ENCODE data around the gene MSX2.

The MSX2 gene

GRCh38 chr5:174724484-174725260, at the start of gene MSX2:
TSS of gene MSX2 (plus strand) at chr5:174724582. CDS start at chr5:174724660, 78 bp downstream.
- DNase-seq (ENCODE audit: low spot score) = no peak

- DNase-seq (ENCODE audit: low spot score) = no peak
Measured at GRCh38 chr5:174675110-174675509, 49.3 kb upstream of the MSX2 start.

GRCh38 chr5:174675916-174676315, 48.5 kb upstream of the MSX2 start:
- DNase-seq (ENCODE audit: low spot score) = no peak

DNA sequence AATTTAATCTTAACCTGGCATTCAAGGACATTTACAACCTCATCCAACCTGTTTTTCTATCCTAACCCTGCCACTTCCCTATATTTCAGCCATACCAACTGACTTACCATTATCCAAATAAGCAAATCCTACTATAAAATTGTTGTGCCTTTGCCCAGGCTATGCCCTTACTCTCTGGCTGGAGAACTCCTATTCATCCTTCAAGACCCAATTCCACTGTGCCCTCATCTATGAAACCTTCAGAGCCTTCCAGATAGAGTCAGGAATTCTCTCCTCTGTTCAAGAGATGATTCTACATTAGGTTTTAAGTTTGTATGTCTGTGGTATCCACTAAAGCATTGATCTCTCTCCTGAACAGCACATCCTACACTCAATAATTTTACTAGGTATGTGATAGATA, 46.3 kb upstream of the MSX2 start:
- DNase-seq (ENCODE audit: low spot score) = no peak

- DNase-seq (ENCODE audit: low spot score) = no peak
Measured at GRCh38 chr5:174680901-174681565, 43.3 kb upstream of the MSX2 start.

- DNase-seq (ENCODE audit: low spot score) = no peak
Measured at GRCh38 chr5:174687503-174687902, 36.9 kb upstream of the MSX2 start.

DNA sequence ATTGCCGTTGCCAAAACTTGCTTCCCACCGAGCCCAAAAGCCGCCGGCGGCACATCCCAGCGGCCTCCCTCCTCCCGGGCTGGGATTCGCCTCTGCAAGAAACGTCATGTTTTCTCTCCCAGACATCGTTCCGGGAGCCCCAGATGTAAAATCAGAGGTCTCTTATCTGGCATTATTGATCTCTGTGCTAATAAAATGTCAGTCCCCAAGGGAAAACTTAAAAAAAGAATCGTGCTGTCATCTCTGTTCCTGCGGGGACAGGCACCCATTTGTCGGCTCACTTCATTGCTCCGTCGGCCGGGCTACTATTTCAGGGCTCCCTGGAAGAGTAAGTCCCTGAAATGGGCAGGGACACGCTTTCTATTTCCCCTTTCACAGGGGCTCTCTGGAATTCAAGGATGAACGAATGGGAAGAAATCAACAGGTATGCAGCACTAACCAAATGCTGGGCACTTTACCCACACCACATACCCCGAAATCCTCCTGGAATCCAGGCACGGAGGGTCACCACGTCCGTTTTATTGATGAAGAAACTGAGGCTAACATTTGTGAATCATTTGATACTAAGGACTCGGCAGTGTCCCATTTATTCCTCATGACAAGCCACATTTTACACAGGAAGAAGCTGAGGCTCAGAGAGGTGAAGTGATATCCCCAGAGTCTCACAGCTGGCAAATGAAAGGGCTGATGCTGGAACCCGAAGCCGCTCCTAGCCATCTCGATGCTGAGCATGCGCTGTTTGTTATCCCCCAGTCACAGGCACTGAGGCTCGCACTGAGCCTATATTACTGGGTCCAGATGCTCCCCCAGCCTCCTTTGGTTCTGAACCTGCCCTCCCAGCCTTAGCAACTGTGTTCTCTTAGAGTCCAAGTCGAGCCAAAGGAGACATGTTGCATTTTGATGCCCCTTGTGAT, 35.7 kb upstream of the MSX2 start:
- no peak for DNase-seq (ENCODE audit: low spot score)

- DNase-seq (ENCODE audit: low spot score) = no peak
Measured at GRCh38 chr5:174690271-174690670, 34.1 kb upstream of the MSX2 start.

DNA sequence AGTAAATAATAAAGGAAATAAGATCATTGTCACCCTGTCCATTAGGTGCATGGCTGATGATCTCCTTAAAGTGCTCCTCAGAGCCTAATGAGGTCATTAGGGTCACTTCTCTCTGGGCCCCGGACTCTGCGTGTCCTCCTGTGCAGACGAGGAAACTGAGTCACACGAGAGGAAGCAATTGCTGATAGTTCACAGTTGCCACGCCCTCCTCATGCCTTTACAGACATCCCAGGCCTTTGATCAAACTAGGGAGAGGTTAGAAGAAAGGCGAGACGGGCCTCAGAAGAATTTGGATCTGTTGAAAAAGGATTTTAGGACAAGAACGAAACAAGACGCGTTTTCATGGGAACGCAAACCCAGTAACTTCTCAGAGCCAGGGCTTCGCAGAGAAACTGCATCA, 32.0 kb upstream of the MSX2 start:
- no peak for DNase-seq (ENCODE audit: low spot score)

- DNase-seq (ENCODE audit: low spot score) = no peak
Measured at GRCh38 chr5:174692982-174693422, 31.4 kb upstream of the MSX2 start.

GRCh38 chr5:174693697-174694385, 30.5 kb upstream of the MSX2 start:
- no peak for DNase-seq (ENCODE audit: low spot score)

GRCh38 chr5:174694611-174695010, 29.8 kb upstream of the MSX2 start:
- no peak for DNase-seq (ENCODE audit: low spot score)

DNA sequence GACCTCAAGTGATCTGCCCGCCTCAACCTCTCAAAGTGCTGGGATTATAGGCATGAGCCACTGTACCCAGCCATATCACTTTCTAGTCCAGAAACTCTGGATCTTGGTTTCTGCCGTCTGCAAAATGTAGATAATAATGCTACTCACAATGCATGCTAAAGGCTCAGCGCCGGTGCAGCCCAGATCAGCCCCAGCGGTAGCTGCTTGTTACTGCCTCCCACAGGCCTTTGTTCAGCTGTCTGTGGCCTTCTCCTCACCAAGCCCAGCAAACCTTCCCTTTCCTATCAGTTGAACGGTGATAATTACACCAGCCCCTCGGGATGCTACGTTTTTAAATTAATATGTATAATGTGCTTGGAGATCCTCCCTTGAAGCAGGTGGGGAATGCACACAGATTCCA, 26.2 kb upstream of the MSX2 start:
- DNase-seq (ENCODE audit: low spot score) = no peak

- DNase-seq (ENCODE audit: low spot score) = no peak
Measured at GRCh38 chr5:174699131-174699530, 25.3 kb upstream of the MSX2 start.

DNA sequence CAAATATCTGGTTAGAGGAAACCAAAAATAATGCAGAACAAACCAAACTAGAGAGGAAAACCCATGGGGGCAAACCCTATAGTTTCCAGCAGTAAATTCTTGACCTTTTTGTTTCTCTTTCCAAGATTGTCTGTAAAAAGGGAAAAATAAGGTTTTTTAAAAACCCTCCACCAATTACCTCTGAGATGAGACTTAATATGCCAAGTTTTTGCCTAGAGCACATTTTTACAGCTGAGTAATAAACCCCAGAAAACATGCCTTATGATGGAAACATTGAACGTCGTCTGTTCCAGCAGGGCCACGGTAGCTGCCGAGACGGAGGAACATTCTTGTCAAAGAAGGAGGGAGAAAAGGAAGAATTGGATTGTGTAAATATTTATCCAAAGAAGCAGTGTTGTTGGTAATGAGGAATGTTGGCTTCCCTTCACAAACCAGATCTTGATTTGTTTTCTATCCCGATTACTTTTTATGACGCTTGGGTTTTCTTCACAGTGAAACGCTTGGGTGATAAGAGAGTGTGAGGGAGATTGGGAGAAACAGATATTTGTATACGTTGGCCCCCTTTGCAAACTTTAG, 17.3 kb upstream of the MSX2 start:
- no peak for DNase-seq (ENCODE audit: low spot score)

GRCh38 chr5:174707671-174708070, 16.7 kb upstream of the MSX2 start:
- DNase-seq (ENCODE audit: low spot score) = no peak

DNA sequence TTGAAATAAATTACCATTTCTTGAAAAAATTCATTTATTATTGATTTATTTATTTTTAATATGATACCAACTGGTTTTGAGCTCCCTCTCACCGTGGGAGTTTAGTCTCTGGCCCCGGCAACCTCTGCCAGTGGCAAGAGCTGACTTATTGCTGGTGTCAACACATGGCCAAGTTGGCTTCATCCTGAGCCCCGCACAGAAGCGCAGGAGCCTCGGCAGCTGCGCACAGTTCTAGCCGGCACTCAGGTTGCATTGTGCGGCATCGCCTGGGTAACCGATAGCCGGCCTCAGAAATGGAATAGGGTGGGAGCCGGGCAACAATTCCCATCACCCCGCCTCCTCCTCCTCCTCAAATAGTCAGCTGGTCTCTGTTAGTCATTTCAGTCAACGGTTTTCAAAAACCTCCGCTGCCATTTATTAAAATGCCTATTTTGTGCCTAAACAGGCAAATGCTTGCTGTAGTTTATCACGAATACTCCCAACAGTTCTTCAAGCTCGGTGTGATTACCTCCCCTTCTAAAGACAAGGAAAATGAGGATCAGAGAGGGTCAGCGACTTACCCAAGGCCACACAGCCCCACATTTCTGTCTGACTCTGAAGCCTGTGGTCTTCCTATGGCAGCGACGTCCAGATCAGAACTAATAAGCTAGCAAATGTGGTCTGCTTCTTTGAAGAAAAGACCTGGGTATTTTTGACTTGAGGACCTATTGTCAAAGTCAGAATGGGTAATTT, 15.7 kb upstream of the MSX2 start:
- DNase-seq (ENCODE audit: low spot score) = no peak

GRCh38 chr5:174714751-174715150, 9.6 kb upstream of the MSX2 start:
- no peak for DNase-seq (ENCODE audit: low spot score)

GRCh38 chr5:174715804-174716203, 8.6 kb upstream of the MSX2 start:
- DNase-seq (ENCODE audit: low spot score) = no peak

GRCh38 chr5:174717826-174718455, 6.4 kb upstream of the MSX2 start:
- DNase-seq (ENCODE audit: low spot score) = no peak
